Amygdala (tissue), 56 donors: Measurements from ENCODE around the gene SH2D1A.

ENCODE experiments used
- DNase-seq, 56 donors: peaks; one replicate each; lab custom pipeline; 2025; lab: John Stamatoyannopoulos, UW

Gene SH2D1A

DNA sequence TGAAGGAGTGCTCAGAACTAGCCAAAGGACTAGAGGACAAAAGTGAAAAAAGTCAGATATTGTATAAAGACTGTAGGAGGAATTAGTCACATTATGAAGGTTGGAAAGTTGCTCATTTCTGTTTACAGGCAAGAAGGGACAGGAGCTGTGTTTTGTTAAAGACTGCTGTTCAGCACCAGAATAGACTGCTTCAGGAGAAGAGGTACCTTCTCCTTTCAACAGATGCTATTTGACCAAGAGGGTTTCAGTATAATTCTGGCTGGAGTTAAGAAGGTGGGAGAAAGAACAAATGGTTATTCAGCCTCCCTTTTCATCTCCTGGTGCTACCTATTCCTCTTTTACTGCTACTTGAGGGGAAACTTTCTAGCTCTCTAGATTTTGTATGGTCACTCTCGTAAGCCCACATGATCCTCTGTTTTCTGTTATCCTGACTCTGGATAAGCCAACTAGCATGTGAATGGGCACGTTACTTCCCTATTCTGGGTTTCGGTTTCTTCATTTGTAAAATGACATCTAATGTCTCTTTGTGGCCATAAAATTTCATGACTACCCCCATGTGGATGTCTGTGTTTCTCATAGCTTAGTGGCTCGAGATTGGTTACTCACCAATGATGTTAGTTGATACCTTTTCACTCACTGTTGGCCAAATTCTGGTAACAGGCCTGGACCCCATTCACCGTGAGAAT, 68.9 kb downstream of the SH2D1A start:
- DNase-seq, result no peak

DNA sequence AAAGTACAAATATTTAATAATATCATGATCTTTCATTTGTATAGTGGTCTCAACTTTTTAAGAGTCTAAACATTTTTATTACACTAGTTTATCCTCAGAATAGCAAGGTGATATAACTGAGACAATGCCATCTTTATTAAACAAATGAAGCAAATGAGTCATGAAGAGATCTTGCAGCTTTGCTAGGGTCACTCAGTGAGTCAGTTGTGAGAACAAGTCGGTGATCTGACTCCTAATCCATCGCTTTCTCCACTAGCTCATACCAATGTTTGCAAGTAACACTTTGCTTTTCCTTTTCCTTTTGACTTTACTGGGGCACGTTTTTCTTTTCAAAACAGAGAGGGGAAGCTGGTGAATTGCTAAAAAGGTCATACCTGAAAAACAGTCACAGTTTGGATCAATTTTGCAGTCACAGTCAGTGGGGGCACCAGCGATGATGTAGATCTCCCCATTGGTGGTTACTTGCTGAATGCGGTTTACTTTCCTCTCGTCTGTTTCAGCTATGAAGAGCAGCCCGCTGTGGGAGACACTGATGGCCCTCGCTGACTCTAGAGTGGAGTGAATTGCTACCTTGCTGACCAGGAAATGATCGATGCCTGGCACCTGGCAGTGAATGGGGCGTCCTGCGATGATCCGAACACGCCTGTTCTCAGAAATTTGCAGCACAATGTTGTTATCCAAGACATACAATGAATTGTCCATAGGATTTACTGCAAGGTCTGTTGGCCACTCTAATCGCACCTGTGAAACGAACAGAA, 75.7 kb downstream of the SH2D1A start:
- DNase-seq, result no peak
